ENCODE data around the gene RNF13. TPM values are rescaled to one million over a fixed set of nuclear protein-coding genes. Genes with fewer than 3 reads are reported as not detected.

RNF13 gene
- total RNA-seq, 2 donors from 2014 or later: 51.9 to 84.0 TPM

DNA sequence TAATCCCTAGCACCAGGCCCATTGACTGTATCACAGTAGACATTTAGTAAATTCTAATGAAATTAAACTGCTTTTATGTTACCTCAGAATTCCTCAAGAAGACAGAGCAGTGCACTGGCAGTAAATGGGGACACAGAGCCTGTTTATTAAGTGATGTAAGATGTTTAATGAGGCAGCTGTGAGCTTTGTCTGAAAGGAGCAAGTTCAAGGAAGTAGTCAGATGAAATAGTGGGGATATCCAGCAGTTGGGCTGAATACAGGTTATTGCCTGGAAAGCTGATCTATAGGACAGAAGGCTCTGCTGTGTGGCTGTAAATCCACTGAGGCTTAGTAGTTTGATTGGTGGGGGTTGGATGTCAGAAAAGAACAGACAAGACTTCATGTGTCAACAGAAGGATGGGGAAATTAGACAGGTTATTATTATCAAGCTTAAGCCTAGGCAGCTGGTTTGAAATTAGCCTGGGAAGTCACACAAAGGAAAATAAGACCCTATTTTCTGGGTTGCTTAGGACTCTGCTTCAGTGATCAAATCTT lies 95.5 kb downstream of the RNF13 start:
- DNase-seq (ENCODE audit: low spot score) (no peak), ATAC-seq (ENCODE audit: insufficient number of reproducible peaks, low FRiP score, low read depth) (no peak)
- Histone ChIP-seq H3K36me3 (no peaks in the 10 kb centered on the region), H3K27me3 (replicated peaks; ENCODE audit: insufficient read depth) (no peaks in the 10 kb centered on the region), H3K9me3 (no peaks in the 10 kb centered on the region), H3K4me3 (no peak overlapping the region), H3K27ac (no peak overlapping the region), H3K4me1 (ENCODE audit: control insufficient read depth in 1 of 2, low read depth in 2 of 2) (no peaks in the 10 kb centered on the region)
- TF ChIP-seq, protein P1, sequence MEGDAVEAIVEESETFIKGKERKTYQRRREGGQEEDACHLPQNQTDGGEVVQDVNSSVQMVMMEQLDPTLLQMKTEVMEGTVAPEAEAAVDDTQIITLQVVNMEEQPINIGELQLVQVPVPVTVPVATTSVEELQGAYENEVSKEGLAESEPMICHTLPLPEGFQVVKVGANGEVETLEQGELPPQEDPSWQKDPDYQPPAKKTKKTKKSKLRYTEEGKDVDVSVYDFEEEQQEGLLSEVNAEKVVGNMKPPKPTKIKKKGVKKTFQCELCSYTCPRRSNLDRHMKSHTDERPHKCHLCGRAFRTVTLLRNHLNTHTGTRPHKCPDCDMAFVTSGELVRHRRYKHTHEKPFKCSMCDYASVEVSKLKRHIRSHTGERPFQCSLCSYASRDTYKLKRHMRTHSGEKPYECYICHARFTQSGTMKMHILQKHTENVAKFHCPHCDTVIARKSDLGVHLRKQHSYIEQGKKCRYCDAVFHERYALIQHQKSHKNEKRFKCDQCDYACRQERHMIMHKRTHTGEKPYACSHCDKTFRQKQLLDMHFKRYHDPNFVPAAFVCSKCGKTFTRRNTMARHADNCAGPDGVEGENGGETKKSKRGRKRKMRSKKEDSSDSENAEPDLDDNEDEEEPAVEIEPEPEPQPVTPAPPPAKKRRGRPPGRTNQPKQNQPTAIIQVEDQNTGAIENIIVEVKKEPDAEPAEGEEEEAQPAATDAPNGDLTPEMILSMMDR (IDR thresholded peaks at IDR 0.05): no peak

GRCh38 chr3:149909923-149910322 lies 96.9 kb downstream of the RNF13 start:
- no peaks in the 10 kb centered on the region for H3K36me3 ChIP-seq
- H3K4me3 ChIP-seq: no peak overlapping the region
- ATAC-seq (ENCODE audit: insufficient number of reproducible peaks, low FRiP score, low read depth): no peak
- H3K4me1 ChIP-seq (ENCODE audit: control insufficient read depth in 1 of 2, low read depth in 2 of 2): no peaks in the 10 kb centered on the region
- DNase-seq (ENCODE audit: low spot score): no peak
- TF ChIP-seq, protein P1 (IDR thresholded peaks at IDR 0.05): no peak
- H3K9me3 ChIP-seq: no peaks in the 10 kb centered on the region
- no peak overlapping the region for H3K27ac ChIP-seq
- no peaks in the 10 kb centered on the region for H3K27me3 ChIP-seq (replicated peaks; ENCODE audit: insufficient read depth)

GRCh38 chr3:149917124-149917667 lies 104.2 kb downstream of the RNF13 start:
- no peak overlapping the region for H3K4me3 ChIP-seq
- H3K36me3 ChIP-seq: peaks cover 9% of the 10 kb centered on the region

GRCh38 chr3:149919509-149919908 lies 106.5 kb downstream of the RNF13 start:
- Histone ChIP-seq H3K27me3 (replicated peaks; ENCODE audit: insufficient read depth) (no peaks in the 10 kb centered on the region), H3K36me3 (peaks cover 10% of the 10 kb centered on the region), H3K4me3 (no peak overlapping the region), H3K27ac (no peak overlapping the region), H3K4me1 (ENCODE audit: control insufficient read depth in 1 of 2, low read depth in 2 of 2) (no peaks in the 10 kb centered on the region), H3K9me3 (no peaks in the 10 kb centered on the region)
- no peak for DNase-seq (ENCODE audit: low spot score)
- no peak for ATAC-seq (ENCODE audit: insufficient number of reproducible peaks, low FRiP score, low read depth)
- TF ChIP-seq, protein P1 (IDR thresholded peaks at IDR 0.05): no peak

More at GRCh38 chr3:149917124-149917667, 104.2 kb downstream of the RNF13 start:
- ATAC-seq (ENCODE audit: insufficient number of reproducible peaks, low FRiP score, low read depth): no peak
- TF ChIP-seq, protein P1 (IDR thresholded peaks at IDR 0.05): no peak
- H3K27ac ChIP-seq: no peak overlapping the region
- H3K27me3 ChIP-seq (replicated peaks; ENCODE audit: insufficient read depth): no peaks in the 10 kb centered on the region
- no peaks in the 10 kb centered on the region for H3K4me1 ChIP-seq (ENCODE audit: control insufficient read depth in 1 of 2, low read depth in 2 of 2)
- no peak for DNase-seq (ENCODE audit: low spot score)
- no peaks in the 10 kb centered on the region for H3K9me3 ChIP-seq

GRCh38 chr3:149920119-149920518 lies 107.1 kb downstream of the RNF13 start:
- Histone ChIP-seq H3K27ac (no peak overlapping the region), H3K36me3 (peaks cover 10% of the 10 kb centered on the region), H3K4me3 (no peak overlapping the region), H3K4me1 (ENCODE audit: control insufficient read depth in 1 of 2, low read depth in 2 of 2) (no peaks in the 10 kb centered on the region), H3K9me3 (no peaks in the 10 kb centered on the region), H3K27me3 (replicated peaks; ENCODE audit: insufficient read depth) (no peaks in the 10 kb centered on the region)
- DNase-seq (ENCODE audit: low spot score): no peak
- ATAC-seq (ENCODE audit: insufficient number of reproducible peaks, low FRiP score, low read depth): no peak
- TF ChIP-seq, protein P1 (IDR thresholded peaks at IDR 0.05): no peak
